ENCODE results near the gene BAIAP2L2.

BAIAP2L2 gene

GRCh38 chr22:38107692-38108515 lies 2.6 kb downstream of the BAIAP2L2 start:
- peak; percentile 39 for DNase-seq (ENCODE audit: low read depth)

GRCh38 chr22:38106814-38107578 lies 3.5 kb downstream of the BAIAP2L2 start:
- DNase-seq (ENCODE audit: low read depth): no peak

DNA sequence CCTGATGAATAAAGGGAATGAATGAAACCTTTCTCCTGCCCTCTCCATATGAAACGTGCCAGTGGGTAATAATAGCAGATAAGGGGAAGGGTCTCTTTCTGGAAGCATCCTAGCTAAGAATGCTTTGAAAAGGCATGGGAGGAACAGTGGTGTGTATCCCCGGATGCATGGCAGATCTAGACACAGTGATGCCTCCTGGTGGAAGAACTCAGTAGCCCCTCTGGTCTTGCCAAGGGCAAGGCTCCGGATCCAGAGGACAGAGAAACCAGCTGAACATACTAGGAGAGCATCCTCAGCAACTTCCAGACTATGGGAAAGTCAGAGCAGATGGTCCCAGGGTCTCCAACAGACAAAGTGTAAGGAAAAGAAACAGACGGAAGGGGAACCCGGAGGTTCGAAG lies 6.4 kb downstream of the BAIAP2L2 start:
- no peak for DNase-seq (ENCODE audit: low read depth)

GRCh38 chr22:38103641-38104040 lies 6.8 kb downstream of the BAIAP2L2 start:
- DNase-seq (ENCODE audit: low read depth): no peak

GRCh38 chr22:38098410-38099249 lies 11.9 kb downstream of the BAIAP2L2 start:
- peak; percentile 16 for DNase-seq (ENCODE audit: low read depth)

DNA sequence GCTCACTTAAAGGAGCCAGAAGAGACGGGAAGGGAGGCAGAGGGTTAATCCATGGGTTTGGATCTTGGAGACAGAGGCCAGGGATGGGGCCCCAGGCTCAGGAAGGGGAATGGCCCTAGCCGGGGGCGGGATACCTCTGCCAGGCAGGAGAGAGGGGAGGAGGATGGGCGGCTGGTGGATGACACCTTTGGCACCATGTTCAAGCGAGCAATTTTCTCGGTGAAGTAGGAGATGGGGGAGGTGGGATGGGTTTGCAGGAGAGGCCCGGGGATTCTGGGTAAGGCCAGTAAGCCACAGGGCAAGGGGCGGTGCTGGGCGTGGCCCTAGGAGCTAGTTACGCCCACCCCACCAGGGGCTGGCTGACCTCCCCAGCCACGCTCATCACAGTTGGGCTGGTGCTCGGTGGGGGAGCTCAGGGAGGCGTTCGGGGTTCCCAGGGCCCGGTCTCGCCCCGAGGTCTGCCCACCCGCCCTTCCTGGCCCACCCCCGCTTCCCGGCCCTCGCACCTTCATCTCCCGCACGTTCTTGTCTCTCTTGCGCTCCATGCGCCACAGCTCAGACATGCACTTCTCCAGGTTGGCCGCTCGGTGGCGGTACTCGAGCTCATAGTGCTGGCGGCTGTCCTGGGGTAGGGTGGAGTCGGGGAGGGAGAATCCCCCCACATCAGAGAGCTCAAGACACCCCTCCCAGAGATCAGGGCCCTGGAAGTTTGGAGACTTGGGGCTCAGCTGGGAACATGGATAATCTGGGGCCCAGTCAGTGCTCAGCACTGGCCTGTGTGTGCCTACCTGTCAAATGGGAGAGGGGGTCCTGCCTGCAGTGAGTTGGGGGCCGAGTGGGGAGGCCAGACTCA lies 12.7 kb downstream of the BAIAP2L2 start:
- no peak for DNase-seq (ENCODE audit: low read depth)

DNA sequence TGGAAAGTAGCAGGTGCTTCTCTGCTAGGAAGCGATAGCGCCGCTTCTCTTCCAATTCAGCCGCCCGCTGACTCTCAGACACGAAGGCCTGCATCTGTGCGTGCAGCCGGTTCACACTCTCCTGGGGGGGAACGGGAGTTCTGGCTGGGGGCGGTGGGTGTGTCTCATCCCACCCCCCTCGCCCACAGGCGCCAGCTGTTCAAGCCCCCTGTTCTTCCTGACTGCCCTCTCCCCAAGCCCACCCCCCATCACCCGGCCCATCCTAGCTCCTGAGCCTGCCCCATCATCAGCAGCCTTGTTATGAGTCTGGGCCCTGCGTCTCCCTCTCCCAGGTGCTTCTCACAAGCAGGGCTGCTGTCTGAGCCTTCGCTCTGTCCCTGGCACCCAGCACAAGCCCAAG lies 13.4 kb downstream of the BAIAP2L2 start:
- DNase-seq (ENCODE audit: low read depth): no peak

- no peak for DNase-seq (ENCODE audit: low read depth)
These were observed 21.0 kb downstream of the BAIAP2L2 start for GRCh38 chr22:38089474-38089851.

DNA sequence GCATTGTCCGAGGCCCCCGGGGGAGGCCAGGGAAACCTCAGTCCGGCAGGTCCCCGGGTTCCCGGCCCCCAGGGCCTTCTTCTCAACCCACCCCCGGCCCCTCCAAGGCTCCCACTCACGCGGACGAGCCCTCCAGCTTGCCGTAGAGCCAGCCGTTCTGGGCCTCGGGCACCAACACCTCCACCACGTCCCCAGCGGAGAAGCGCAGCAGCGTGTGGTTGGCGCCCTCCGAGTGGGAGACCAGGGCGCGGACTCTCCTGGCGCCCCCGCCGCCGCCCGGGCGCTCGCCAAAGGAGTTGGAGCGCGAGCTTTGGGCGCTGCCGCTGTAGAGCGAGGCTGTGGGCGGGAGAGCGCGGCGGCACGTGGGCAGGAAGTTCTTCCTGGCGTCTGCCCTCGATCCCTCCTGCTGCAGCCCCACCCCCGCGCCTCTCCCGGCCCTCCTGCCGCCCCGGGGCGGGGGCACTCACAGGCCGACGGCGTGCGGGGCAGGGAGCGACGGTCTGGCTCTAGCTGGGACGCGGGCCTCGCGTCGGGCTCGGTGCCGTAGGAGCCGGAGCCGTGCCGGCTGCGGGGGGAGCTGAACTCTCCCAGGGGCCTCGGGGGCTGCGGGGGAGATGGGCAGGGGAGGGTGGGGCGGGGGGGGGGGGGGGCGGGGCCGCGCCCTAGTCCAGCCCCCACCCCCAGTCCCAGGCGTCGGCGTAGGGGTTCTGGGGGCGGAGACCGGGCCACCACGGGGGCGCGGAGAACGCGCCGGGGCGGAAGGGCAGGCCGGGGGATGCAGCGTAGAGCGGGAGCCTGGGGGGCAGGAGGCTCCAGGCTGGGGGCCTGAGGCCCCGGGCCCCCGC lies 21.6 kb downstream of the BAIAP2L2 start:
- no peak for DNase-seq (ENCODE audit: low read depth)

DNA sequence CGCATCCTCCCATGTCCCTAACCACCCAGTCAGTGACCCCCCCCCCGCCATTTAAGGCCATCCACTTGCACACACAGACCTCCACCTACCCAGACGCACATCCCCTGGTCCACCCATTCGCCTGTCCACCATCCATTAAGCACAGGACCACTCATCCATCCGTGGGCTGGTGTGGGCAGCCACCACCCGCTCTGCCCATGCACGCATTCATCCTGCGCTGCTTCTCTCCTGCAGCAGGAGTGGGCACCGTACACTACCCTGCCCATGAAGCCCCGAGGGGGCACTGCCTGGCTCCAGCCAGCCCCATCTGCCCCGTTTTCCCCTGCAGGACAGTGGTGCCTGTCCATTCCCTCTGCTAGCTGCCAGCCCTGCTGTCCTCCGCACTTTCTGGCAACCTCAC lies 22.6 kb downstream of the BAIAP2L2 start:
- DNase-seq (ENCODE audit: low read depth): no peak

DNA sequence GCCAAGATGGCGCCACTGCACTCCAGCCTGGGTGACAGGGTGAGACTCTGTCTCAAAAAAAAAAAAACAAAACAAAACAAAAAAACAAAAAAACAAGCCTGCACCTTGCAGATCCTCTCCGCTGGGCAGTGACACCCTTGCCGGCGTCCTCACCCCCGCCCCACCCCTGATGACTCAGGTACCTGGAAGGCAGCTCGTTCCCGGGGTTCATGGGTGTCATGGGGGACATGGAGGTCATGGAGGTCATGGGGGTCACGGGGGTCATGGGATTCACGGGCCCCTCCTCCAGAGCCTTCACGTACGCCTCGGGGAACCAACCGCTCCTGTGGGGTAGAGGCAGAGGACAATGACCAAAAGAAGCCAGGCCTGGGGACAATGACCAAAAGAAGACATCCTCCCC lies 23.5 kb downstream of the BAIAP2L2 start:
- DNase-seq (ENCODE audit: low read depth): no peak

DNA sequence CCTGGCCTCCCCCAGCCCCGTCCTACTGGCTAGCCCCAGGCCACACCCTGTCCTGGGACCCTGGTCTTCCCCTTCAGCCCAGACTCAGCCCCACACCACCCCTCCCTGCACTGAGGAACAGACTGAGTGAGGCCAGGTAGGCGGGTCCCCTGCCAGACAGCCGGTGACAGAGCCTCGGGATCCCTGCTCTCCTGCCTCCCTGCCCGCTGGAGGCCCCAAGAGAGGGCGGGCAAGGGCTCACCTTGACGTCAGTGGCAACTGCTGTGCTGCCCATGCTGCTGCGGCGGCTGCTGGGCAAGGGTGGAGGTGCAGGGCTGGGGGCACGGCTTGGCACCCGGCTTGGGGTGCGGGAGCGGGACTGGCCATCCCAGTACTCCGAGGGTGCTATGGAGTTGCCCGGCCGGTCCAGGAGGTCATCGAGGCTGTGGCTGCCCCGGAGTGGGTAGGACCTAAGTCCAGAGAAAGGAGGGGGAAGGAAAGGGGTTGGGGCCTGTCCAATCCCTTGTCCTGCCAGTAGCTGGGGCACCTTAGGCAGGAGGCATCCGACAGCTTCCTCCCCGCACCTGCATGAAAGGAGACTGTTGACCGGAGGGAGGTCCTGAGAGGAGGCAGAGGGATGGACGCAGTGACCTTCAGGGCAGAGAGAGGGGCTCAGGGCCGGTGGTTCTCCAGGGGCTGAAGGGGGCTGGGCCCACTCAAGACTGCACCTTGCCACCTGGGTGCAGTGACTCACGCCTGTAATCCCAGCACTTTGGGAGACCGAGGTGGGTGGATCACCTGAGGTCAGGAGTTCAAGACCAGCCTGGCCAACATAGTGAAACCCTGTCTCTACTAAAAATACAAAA lies 24.3 kb downstream of the BAIAP2L2 start:
- DNase-seq (ENCODE audit: low read depth): no peak

DNA sequence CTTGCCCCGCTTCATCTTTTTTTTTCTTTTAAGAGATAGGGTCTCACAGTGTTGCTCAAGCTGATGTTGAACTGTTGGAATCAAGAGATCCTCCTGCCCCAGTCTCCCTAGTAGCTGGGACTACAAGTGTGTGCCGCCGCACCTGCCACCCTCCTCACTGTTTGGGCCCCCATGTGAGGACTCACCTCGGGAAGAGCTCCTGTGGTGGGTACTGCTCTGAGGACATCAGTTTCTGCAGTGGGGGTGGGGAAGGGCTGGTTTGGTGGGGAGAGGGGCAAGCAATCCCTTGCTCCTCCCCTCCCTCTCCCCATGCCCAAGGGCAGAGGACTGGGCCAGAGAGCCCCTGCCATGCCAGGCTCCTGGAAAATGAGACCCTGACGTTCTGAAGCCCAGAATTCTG lies 25.0 kb downstream of the BAIAP2L2 start:
- no peak for DNase-seq (ENCODE audit: low read depth)

DNA sequence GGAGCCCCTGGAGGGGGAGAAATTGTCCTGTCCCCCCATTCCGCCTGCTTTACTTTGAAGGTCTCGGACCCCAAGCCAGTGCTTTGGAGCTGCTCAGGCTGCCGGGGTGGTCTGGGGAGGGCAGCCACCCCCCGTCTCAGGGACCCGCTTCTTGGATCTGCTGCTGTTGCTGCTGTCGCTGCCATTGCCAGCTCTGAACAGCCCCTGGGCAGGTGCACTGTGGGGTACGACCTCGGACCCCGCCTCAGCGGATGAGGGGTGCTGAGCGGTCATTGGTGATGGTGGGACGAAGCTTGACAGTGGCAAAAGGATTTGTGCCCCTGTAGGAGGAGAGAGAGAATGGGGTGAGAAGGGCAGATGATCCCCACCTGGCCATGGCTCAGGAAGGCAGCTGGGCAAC lies 25.4 kb downstream of the BAIAP2L2 start:
- DNase-seq (ENCODE audit: low read depth): no peak

GRCh38 chr22:38083931-38084631 lies 26.4 kb downstream of the BAIAP2L2 start, which contains the start of gene SLC16A8:
SLC16A8 (minus strand) TSS chr22:38084184; CDS start chr22:38082873, 1,311 bp downstream.
- no peak for DNase-seq (ENCODE audit: low read depth)

GRCh38 chr22:38082986-38083710 lies 27.3 kb downstream of the BAIAP2L2 start:
- DNase-seq (ENCODE audit: low read depth): no peak

GRCh38 chr22:38081941-38082828 lies 28.3 kb downstream of the BAIAP2L2 start:
- DNase-seq (ENCODE audit: low read depth): no peak

Data from fibroblast of gingiva (primary cell).